OCI-LY1 (cell line): Measurements from ENCODE around the gene SENP5.

ENCODE experiments used
- CTCF ChIP-seq: fragments of 200-600 bp; sonication (generic), shearing (Covaris generic); IDR thresholded peaks from 2 replicates; pipeline ENCODE4 v1.5.1; 2017; ENCODE audit warnings: mild to moderate bottlenecking, antibody characterized with exemption, low read length, moderate library complexity, mixed read lengths
- EZH2 ChIP-seq: fragments of 200-600 bp; sonication (generic), shearing (Covaris generic); IDR thresholded peaks from 2 replicates; pipeline ENCODE4 v1.8.0; 2017; ENCODE audit warnings: borderline replicate concordance, mixed run types, mild to moderate bottlenecking, antibody characterized with exemption, low read length, moderate library complexity, mixed read lengths

- TF ChIP-seq CTCF (no peak), EZH2 (no peak)
These were observed 24.1 kb upstream of the SENP5 start for GRCh38 chr3:196843435-196844110.
